SU-DHL-6 (cell line): ENCODE results near the gene GABBR2.

ENCODE experiments used
- EZH2phosphoT487 ChIP-seq: fragments of 200-600 bp; sonication (generic), shearing (Covaris generic); conservative IDR thresholded peaks from 2 replicates; pipeline ENCODE4 v1.6.1; 2018; ENCODE audit warnings: mild to moderate bottlenecking, antibody characterized with exemption, low read length, moderate library complexity, mixed read lengths
- TF ChIP-seq, protein P1 (sequence below): fragments of 200-600 bp; sonication (generic); IDR thresholded peaks from one replicate; pipeline ENCODE4 v1.5.1; 2017; ENCODE audit warnings: antibody characterized with exemption, mild to moderate bottlenecking, low read length, moderate library complexity; ENCODE audit not compliant: insufficient read depth, poor library complexity, severe bottlenecking

DNA sequence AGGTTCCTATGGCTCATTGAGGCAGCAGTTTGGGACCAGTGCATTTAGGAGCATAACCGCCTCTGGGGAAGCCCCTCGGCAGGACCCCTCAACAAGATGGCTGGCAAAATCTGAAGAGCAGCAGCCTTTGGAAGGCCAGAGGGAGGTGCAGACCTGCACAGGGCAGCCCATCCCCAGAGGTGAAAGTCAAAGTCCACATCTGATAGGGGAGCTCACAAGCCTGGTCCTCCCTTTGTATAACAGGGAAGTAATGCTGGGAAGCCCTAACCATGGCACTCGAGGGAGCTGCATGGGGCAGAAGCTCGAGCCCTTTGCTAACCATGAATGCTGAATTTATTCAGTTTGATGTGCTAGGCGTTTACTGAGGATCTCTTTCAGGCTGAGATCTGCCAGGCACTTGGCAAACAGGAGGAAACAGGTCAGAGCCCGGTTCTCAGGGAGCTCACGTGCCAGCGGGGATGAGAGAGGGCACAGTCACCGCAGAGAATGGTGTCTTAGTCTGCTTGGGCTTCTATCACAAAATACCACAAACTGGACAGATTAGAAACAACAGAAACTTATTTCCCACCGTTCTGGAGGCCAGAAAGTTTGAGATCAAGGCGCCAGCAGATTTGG lies 114.1 kb downstream of the GABBR2 start:
- TF ChIP-seq, protein P1, sequence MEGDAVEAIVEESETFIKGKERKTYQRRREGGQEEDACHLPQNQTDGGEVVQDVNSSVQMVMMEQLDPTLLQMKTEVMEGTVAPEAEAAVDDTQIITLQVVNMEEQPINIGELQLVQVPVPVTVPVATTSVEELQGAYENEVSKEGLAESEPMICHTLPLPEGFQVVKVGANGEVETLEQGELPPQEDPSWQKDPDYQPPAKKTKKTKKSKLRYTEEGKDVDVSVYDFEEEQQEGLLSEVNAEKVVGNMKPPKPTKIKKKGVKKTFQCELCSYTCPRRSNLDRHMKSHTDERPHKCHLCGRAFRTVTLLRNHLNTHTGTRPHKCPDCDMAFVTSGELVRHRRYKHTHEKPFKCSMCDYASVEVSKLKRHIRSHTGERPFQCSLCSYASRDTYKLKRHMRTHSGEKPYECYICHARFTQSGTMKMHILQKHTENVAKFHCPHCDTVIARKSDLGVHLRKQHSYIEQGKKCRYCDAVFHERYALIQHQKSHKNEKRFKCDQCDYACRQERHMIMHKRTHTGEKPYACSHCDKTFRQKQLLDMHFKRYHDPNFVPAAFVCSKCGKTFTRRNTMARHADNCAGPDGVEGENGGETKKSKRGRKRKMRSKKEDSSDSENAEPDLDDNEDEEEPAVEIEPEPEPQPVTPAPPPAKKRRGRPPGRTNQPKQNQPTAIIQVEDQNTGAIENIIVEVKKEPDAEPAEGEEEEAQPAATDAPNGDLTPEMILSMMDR = no peak
- TF ChIP-seq EZH2phosphoT487 = no peak
